CD4-positive, alpha-beta T cell treated with Interleukin-4 for 1 hour (primary cell): ENCODE measurements around the gene MLST8.
"Not testable (repeated sequence)": the region's sequence is repeated elsewhere in the genome, so short reads cannot be mapped to it uniquely, and the experiment has no call there.

Source experiments
- DNase-seq, 2 donors: peaks; one replicate each; pipeline ENCODE4 v3.0.0-alpha.2; 2020 to 2022

The MLST8 gene

GRCh38 chr16:2250652-2251295 lies 45.5 kb downstream of the MLST8 start:
- peak; percentile 59 to 62 for DNase-seq

- DNase-seq = peak; percentile 88 to 89
Measured at GRCh38 chr16:2251296-2252111, 46.2 kb downstream of the MLST8 start, which contains the start of gene ECI1. Gene ECI1 (minus strand): TSS chr16:2251587. CDS start chr16:2251566, 21 bp downstream.

GRCh38 chr16:2252806-2253148 lies 47.5 kb downstream of the MLST8 start:
- no peak for DNase-seq

GRCh38 chr16:2253293-2253692 lies 48.0 kb downstream of the MLST8 start:
- DNase-seq = no peak

GRCh38 chr16:2256531-2257140 lies 51.4 kb downstream of the MLST8 start:
- no peak for DNase-seq

GRCh38 chr16:2257726-2258125 lies 52.5 kb downstream of the MLST8 start:
- no peak for DNase-seq

GRCh38 chr16:2258530-2258929 lies 53.3 kb downstream of the MLST8 start:
- not testable (repeated sequence) for DNase-seq
